GM10248 (cell line): ENCODE measurements around the gene GID4.
A peak's percentile ranks its signal among the peaks of the same experiment; 100 is the strongest.

Experiments
- CTCF ChIA-PET: fragments of 300-600 bp; sonication (Branson Sonifier 250); formaldehyde crosslinking; extraction: SDS; loops from one replicate; lab custom pipeline; 2021; ENCODE audit warnings: antibody characterized with exemption; lab: Yijun Ruan, JAX
- POLR2A ChIA-PET: fragments of 350-650 bp; sonication (Branson Sonifier 250); formaldehyde crosslinking; extraction: SDS; loops from one replicate; lab custom pipeline; 2020; ENCODE audit warnings: antibody characterized with exemption; lab: Yijun Ruan, JAX
- DNase-seq: peaks from one replicate; pipeline ENCODE4 v3.0.0; 2012; ENCODE audit errors: extremely low spot score
- CTCF ChIP-seq: IDR thresholded peaks from 2 replicates; pipeline ENCODE4 v1.5.1; 2012; ENCODE audit warnings: mild to moderate bottlenecking, low read depth; ENCODE audit errors: extremely low read depth, missing control alignments, control extremely low read depth

GID4 gene

DNA sequence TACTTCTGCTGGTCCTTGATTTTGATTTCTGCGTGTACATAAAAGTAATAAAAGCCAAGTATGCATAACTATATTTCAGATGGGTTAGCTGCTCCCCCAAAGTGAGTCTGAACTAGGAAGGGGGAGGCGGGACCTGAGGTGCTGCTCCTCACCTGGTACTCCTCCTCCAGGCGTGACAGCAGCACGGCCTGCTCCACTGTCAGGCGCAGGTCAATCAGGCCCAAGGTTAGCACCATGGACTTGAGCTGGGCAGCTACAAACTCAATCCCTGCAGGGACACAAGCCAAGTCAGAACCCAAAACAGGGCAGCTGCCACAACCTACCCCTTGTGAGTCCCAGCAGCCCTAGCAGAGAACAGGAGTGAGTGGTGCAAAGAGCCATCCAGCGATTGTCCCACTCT lies 18.2 kb upstream of the GID4 start:
- ChIA-PET CTCF (interaction anchor here (1.1 to 3.3 kb wide), 3 partner anchors 13 to 36 kb away, joined by 3 to 16 read pairs (median 6); no protein-coding TSS in a partner anchor), POLR2A (interaction anchor here (0.6 kb wide), 1 partner anchor 267 kb away, joined by 4 read pairs; no protein-coding TSS in a partner anchor)
- no peak for DNase-seq
- TF ChIP-seq CTCF = no peak

DNA sequence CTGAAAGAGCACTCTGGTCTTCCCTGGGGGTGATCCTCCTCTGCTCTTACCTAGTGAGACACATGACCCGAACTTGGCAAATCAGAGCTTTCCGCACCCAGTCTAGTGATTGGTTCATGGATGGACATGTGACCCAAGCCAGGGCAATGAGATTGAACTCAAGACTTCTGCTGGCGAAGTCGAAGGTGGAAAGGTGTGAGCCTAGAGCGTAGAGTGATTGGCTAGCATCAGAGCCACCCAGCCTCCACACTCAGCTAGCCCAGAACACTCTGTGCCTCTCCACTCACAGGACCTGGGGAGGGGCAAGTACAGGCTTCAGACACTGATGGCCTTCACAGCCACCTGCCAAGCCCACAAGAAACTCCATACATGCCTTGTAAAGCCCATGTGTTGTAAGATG lies 17.8 kb upstream of the GID4 start:
- TF ChIP-seq CTCF = no peak
- ChIA-PET POLR2A (interaction anchor here (0.6 kb wide), 1 partner anchor 267 kb away, joined by 4 read pairs; no protein-coding TSS in a partner anchor), CTCF (interaction anchor here (1.0 to 3.3 kb wide), 4 partner anchors 12 to 102 kb away, joined by 3 to 16 read pairs (median 5); no protein-coding TSS in a partner anchor)

DNA sequence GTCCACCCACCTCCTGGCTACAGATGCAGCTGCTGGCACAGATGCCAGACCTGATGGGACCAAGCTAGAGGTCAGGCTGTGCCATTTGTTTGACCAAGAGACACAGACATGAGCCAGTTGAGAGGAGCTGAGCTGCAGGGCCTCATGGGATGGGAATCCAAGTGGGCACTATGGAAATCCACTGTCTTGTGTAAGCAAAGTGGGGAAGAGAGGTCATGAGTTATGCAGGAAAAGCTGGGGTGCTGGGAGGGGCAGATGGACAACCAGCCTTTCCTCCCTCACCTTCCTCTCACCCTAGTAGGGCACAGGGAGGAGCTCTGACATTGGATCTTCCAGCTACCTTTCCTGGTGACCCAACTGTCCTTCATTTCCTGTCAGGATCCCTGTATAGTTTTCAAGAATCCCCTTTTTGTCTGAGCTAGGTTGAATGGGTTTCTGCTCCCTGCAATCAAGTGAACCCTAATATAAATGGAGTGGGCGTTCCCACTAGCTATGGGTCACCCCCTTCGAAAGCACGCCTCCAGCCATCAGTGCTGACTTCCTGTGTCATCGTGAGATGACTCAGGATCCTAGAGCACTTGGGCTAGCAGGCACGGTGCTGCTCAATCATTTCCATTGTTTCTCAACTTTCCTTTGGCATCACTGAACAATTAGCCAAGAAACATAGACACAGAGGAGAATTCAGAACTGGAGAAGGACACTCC lies 13.8 kb upstream of the GID4 start:
- ChIA-PET CTCF (interaction anchor here (1.0 to 4.9 kb wide), 9 partner anchors 9 to 134 kb away, joined by 3 to 32 read pairs (median 4); no protein-coding TSS in a partner anchor), POLR2A (no interaction called here)
- DNase-seq = peak; percentile 79
- no peak for TF ChIP-seq CTCF

More for the DNA sequence above, 17.8 kb upstream of the GID4 start:
- DNase-seq = no peak

GRCh38 chr17:18025945-18026776 lies 13.0 kb upstream of the GID4 start:
- ChIA-PET POLR2A (no interaction called here), CTCF (interaction anchor here (1.1 to 4.9 kb wide), 8 partner anchors 8 to 135 kb away, joined by 3 to 32 read pairs (median 4); no protein-coding TSS in a partner anchor)
- no peak for TF ChIP-seq CTCF
- no peak for DNase-seq

DNA sequence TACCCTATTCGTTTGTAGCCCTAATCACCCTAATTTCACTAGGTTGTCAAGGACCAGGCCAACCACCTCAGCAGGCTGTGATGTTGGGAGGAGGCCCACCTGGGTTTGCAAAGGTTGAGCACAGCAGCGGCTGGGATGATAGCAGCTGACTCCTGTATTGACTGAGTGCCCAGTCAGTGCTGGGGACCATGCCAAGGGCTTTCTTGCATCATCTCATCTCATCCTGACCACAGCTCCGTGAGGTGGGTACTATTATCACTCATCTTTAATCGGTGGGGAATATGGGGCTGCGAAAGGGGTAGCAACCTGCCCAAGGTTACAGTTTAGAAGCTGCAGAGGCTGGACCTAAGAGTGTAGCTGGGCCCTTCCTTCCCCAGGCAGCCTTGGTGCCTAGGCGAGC lies 11.9 kb upstream of the GID4 start:
- no peak for TF ChIP-seq CTCF
- ChIA-PET CTCF (interaction anchor here (1.3 to 4.9 kb wide), 3 partner anchors 108 to 166 kb away, joined by 3 to 19 read pairs (median 5); no protein-coding TSS in a partner anchor), POLR2A (no interaction called here)
- DNase-seq = no peak

DNA sequence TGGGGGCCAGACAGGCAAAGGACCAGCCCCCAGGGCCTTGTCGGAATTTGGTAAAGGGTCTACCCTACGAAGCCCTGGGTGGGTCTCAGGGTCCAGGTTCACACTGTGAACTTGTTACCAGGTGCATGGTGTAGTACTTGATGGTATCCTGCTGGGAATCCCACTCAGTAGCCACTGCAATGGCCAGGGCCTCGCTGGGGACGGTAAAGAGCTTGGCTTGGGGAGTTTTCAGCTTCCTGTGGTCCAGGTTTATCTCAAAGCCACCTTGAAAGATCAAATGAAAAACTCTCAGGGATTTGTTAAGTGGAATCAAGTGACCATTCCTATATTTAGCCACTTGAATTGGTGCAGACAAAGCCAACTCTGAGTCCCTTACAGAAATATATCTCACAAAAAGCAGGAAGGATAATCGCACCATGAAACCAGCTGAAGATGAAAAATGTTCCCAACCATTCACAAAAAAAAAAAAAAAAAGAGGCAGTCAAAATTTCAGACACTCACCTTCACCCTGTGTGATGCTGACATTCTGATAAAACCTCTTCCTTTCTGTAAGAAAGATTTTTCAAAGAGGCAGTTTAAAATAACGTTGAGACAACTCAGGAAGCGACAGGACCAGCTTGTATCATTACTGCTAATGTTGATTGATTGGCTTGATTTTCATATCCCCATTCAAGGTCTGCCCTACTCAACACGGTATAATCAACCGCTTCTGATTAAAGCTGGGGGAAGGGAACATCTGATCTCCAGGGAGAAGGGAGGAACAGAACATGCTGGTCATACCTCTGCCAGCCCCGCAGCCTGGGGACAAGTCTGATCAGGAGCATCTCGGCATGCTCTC lies 10.9 kb upstream of the GID4 start:
- no peak for DNase-seq
- POLR2A ChIA-PET = no interaction called here
- CTCF ChIA-PET = interaction anchor here (1.1 to 4.9 kb wide), 6 partner anchors 10 to 168 kb away, joined by 3 to 19 read pairs (median 4); no protein-coding TSS in a partner anchor
- no peak for TF ChIP-seq CTCF
